Heart right ventricle (tissue), 16 donors: ENCODE results near the gene SMURF1. TPM values are rescaled to one million over a fixed set of nuclear protein-coding genes. Genes with fewer than 3 reads are reported as not detected.

Source experiments
- ATAC-seq, 8 donors: fragments of 200-7000 bp; cut with Tn5 transposase; one replicate each; pipeline ENCODE4 v1.9.1; 2020; ENCODE audit warnings: mild to moderate bottlenecking in 8 of 8, moderate library complexity in 8 of 8, moderate number of reproducible peaks in 1 of 8
- DNase-seq, 2 donors: peaks; one replicate each; pipeline ENCODE4 v3.0.0-alpha.2; 2020
- H3K27ac ChIP-seq, 10 donors: fragments of 200-600 bp; sonication (generic) in 2 of 10; one replicate each; pipeline versions ENCODE4 v1.5.0 to v1.8.0; 2020 to 2022; ENCODE audit warnings: mild to moderate bottlenecking in 3 of 10
- H3K27me3 ChIP-seq, 7 donors: fragments of 200-600 bp; one replicate each; pipeline ENCODE4 v1.8.0; 2021 to 2022; ENCODE audit warnings: mild to moderate bottlenecking in 2 of 7
- H3K36me3 ChIP-seq, 9 donors: fragments of 200-600 bp; sonication (generic) in 1 of 9; one replicate each; pipeline versions ENCODE4 v1.5.0 to v1.8.0; 2020 to 2022; ENCODE audit warnings: mild to moderate bottlenecking in 2 of 9
- H3K4me1 ChIP-seq, 9 donors: fragments of 200-600 bp; sonication (generic) in 1 of 9; one replicate each; pipeline versions ENCODE4 v1.5.0 to v1.8.0; 2020 to 2022; ENCODE audit warnings: mild to moderate bottlenecking in 4 of 9
- H3K4me3 ChIP-seq, 10 donors: fragments of 200-600 bp; sonication (generic) in 2 of 10; one replicate each; pipeline versions ENCODE4 v1.5.0 to v1.8.0; 2020 to 2022; ENCODE audit warnings: mild to moderate bottlenecking in 7 of 10, moderate library complexity in 2 of 10
- H3K9me3 ChIP-seq, 11 donors: fragments of 200-600 bp in 10 of 11; sonication (generic) in 2 of 11; one replicate each; pipeline versions ENCODE4 v1.5.0 to v1.8.0; 2013 to 2022; ENCODE audit warnings: mild to moderate bottlenecking in 2 of 11, control low read depth in 1 of 11, moderate library complexity in 1 of 11
- CTCF ChIP-seq, 9 donors: fragments of 200-600 bp; sonication (generic) in 2 of 9; IDR thresholded peaks; one replicate each; pipeline versions ENCODE4 v1.5.0 to v1.8.0; 2021 to 2022; ENCODE audit warnings: antibody characterized with exemption in 9 of 9, mild to moderate bottlenecking in 5 of 9, moderate library complexity in 1 of 9
- WGBS, 2 donors: extraction: QIAGEN DNeasy Blood & Tissue Kit; methylation state at CpG; one replicate each; pipeline ENCODE4 v1.1.7; 2013; ENCODE audit warnings: inconsistent platforms in 1 of 2; 5-methylcytosine and 5-hydroxymethylcytosine counted together
- intact Hi-C, 10 donors: fragments of 100-400 bp; cut with DNase I; formaldehyde crosslinking; loops; one replicate each; pipeline versions ENCODE4 v1.11.1 to v1.14.2; 2022
- polyA plus RNA-seq, 2 donors: library from polyadenylated mRNA; stranded (reverse); fragments of 200-250 nt; gene quantifications; one replicate each; pipeline ENCODE4 v1.2.3, GENCODE V29; 2013
- total RNA-seq, 10 donors: library from RNA; stranded (reverse); fragmentation: NEBNext Ultra II Directional in 3 of 10; extraction: Animal tissue kit (Norgen Biotek cat#: 25700) in 3 of 10; gene quantifications; one replicate each; pipeline versions ENCODE4 v1.2.1 to v1.2.4, GENCODE V29; 2021 to 2023
- donor health status: Arrhythmogenic right ventricular cardiomyopathy.
- donor health status: ischemic (EF 13 %, LVEDD 7.1; RV severe dilation, severe dysfunction).
- donor health status: healthy with polysubstance abuse.
- donor health status: DM: no; HTN: yes; CAD: no.
- donor health status: DM: no; HTN: no; CAD: no.
- donor health status: ischemic (EF 25% LVEDD 6.9; RV normal size, moderate dysfunction).
- donor health status: ischemic (EF 25% LVEDD 5.7; RV mildly dilated, moderate dysfunction).
- donor health status: healthy.
- donor health status: DM: yes; HTN: yes; CAD: no.
- donor health status: Ischemic cardiomyopathy.
- donor health status: ischemic (EF 35%, LVEDD 5.7; RV mildly dilated, moderate dysfunction).
- donor health status: nonischemic (EF 11% LVEDD 7.7; RV severe dilation, severe dysfunction).
- donor health status: DM: yes; HTN: yes; CAD: no.
- donor health status: PGD.
- donor health status: ischemic (EF 29% LVEDD 5.4; RV normal size, mild dysfunction).
- donor health status: nonischemic (EF 23%, LVEDD 6.1; RV moderate dilation, normal function).

The SMURF1 gene
- total and polyA plus RNA-seq, 12 donors, result 4.2 to 14.7 (median 10.8) TPM

- no peak overlapping the region for H3K4me3 ChIP-seq
- H3K9me3 ChIP-seq, result no peaks in the 10 kb centered on the region
- intact Hi-C loops, result no loop called here
- no peaks in the 10 kb centered on the region for H3K4me1 ChIP-seq
- WGBS, 2 donors, result 95 to 97% methylated on average over 16 of the region's 16 CpGs
- no peak for TF ChIP-seq CTCF (IDR thresholded peaks at IDR 0.05)
- H3K36me3 ChIP-seq, result peaks cover 0 to 100% (median 62%) of the 10 kb centered on the region in 9 donors
- DNase-seq (no peak), ATAC-seq (peak in 1 of 8 donors; percentile 10)
- H3K27me3 ChIP-seq, result no peaks in the 10 kb centered on the region
- H3K27ac ChIP-seq, result no peak overlapping the region
Measured at GRCh38 chr7:98995523-98996149, 148.3 kb downstream of the SMURF1 start.

DNA sequence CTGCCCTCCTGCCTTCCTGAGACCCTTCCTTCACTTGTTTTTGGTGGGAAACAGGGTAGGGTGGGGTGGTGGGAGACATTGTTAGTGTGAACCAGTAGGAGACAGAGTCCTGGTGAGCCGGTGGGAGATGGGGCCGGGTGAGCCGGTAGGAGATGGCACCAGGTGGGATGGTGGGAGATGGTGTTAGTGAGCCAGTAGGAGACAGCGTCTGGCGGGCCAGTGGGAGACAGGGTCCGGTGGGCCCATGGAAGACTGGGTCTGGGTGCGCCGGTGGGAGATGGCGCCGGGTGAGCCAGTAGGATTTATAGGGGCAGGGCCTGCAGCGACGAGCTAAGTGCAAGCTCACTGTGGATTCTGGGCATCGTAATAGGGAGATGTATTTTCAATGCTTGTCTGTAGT, 148.8 kb downstream of the SMURF1 start:
- H3K4me3 ChIP-seq, result no peak overlapping the region
- TF ChIP-seq CTCF (IDR thresholded peaks at IDR 0.05), result no peak
- ATAC-seq, result no peak
- H3K36me3 ChIP-seq, result peaks cover 0 to 100% (median 63%) of the 10 kb centered on the region in 9 donors
- no peak for DNase-seq
- 92 to 94% methylated on average over 13 of the region's 13 CpGs for WGBS, 2 donors
- intact Hi-C loops, result no loop called here
- H3K4me1 ChIP-seq, result no peaks in the 10 kb centered on the region
- H3K9me3 ChIP-seq, result no peaks in the 10 kb centered on the region
- H3K27ac ChIP-seq, result no peak overlapping the region
- no peaks in the 10 kb centered on the region for H3K27me3 ChIP-seq

DNA sequence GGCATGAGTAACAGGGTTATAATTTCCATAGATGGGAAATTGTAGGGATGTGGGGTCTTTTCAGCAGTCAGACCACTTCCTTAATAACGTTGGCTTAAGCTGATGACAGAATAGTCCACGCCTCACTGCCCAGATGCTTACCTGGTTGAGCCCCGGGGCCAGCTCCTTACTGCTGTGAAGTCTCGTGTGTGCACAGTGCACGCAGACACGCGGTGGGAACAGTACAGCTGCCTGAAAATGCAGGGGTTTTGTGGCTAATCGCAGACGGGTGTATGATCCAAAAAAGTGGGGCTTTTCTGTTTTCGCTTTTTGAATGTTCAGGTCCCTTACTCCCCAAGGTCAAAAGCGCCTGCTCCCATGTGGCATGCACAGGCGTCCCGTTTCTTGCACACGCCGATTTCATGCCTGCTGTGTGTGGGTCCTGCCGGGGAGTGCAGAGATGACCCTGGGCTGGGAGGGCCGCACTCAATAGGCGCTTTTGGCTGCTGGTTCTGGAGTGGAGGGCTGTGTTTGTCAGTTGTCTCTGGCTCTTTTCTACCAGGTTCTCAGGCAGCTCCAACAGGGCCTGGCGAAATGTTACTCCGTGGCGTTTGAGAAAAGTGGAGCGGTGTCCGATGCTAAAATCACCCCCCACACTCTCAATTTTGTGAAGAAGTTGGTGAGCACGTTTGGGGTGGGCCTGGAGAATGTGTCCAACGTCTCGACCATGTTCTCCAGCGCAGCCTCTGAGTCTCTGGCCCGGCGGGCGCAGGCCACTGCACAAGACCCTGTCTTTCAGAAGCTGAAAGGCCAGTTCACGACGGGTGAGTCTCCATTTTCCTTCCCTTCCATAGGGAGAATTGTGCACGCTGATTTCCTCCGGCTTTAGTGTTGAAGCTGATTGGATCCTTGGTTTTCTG, 149.6 kb downstream of the SMURF1 start:
- DNase-seq, result no peak
- 93 to 94% methylated on average over 34 of the region's 34 CpGs for WGBS, 2 donors

More for the DNA sequence above, 149.6 kb downstream of the SMURF1 start:
- H3K36me3 ChIP-seq, result peaks cover 5 to 100% (median 68%) of the 10 kb centered on the region in 9 donors
- H3K27ac ChIP-seq, result no peak overlapping the region
- H3K4me1 ChIP-seq, result no peaks in the 10 kb centered on the region
- intact Hi-C loops, result no loop called here
- no peak for TF ChIP-seq CTCF (IDR thresholded peaks at IDR 0.05)
- H3K4me3 ChIP-seq, result no peak overlapping the region
- H3K27me3 ChIP-seq, result no peaks in the 10 kb centered on the region
- no peaks in the 10 kb centered on the region for H3K9me3 ChIP-seq
- ATAC-seq, result no peak
